ENCODE measurements around the gene MACROD2.

Gene MACROD2

DNA sequence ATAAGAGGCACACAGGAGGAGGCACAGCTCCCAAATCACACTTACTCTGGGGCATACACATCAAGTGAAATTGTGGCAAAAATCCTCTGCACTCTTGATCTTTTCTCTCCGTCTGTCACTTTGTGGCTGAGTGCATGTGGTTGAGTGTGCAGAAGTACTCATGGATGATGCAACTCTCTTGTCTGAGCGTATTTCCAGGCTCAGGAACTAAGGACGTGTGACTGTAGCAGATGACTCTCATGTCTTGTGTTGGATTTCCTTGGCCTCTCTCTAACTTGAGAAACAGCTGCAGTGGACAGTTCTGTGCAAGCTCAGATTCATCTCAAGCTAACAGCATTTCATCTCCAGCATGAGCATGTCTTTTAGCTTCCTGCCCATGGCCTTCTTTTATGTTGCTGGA is 587.5 kb downstream of the MACROD2 start:
- no peak for DNase-seq (ENCODE audit: low spot score)

DNA sequence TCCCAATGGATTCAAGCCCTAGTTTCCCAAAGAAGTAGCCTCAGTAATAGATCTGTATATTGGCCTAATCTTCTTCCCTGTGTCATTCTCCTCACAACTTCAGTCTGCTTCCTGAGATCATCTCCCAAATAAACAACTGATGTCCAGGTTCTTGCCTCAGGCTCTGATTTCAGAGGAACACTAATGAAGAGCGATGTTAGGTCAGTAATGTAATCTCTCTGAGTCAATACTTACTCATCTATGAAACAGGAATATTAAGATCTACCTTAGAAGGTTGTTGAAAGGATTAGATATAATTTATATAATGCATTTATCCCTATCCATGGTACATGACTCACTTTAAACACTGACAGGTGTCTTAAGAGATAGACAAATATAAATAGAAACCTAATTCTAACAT is 588.1 kb downstream of the MACROD2 start:
- no peak for DNase-seq (ENCODE audit: low spot score)

DNA sequence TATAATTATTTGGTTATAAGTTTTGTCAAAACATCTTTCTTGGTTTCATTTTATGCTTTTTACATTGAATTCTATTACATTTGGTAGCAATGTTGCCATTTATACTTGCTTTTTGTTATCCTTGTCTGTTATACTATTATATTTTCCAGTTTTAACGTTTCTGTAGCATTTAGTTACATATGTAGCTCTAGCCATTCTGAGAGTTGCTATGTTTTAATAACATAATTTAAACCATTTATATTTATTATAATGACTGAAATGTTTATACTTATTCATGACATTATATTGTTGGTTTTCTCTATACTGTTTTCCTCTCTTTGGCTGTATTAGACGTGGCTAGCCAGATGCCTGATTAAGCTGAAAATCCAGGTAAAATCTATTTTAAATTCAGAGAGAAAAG is 594.1 kb downstream of the MACROD2 start:
- no peak for DNase-seq (ENCODE audit: low spot score)

GRCh38 chr20:14595051-14595450 is 599.7 kb downstream of the MACROD2 start:
- DNase-seq (ENCODE audit: low spot score): no peak

- DNase-seq (ENCODE audit: low spot score): no peak
Measured at GRCh38 chr20:14597206-14597715, 601.9 kb downstream of the MACROD2 start.

DNA sequence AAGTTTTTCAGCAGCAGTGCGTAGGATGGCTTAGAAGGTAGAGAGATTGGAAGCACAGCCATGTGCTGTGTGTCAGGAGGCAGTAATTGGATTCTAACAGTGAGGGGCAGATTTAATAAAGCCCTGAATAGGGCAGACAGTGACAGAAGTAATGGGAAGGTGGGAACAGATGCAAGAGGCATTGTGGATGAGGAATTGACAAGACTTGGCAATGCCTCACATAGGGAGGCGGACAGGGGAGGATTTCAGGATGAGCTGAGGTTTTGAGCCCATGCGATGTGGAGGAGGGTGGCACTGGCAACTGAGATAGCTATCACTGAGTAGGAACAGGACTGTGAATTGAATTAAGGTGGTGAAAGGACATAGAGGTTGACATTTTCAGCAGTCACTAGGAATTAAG is 604.3 kb downstream of the MACROD2 start:
- DNase-seq (ENCODE audit: low spot score): no peak

DNA sequence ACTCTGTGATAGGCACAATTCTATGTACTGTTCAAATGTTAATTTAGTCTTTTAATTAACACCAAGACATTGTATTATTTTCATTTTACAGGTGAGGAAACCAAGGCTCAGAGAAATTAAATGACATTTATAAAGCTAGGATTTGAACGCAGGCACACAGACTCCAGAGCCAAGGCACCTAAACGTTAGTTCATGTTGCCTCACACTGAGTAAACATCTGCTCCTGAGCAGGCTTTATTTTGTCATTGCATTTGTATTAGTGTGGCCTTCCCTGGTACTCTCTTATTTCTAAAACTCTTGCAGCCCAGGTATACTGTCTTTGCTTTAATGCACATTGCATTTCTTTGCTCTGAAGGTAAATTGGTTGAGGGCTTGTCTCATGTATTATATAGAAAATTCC is 605.2 kb downstream of the MACROD2 start:
- no peak for DNase-seq (ENCODE audit: low spot score)

DNA sequence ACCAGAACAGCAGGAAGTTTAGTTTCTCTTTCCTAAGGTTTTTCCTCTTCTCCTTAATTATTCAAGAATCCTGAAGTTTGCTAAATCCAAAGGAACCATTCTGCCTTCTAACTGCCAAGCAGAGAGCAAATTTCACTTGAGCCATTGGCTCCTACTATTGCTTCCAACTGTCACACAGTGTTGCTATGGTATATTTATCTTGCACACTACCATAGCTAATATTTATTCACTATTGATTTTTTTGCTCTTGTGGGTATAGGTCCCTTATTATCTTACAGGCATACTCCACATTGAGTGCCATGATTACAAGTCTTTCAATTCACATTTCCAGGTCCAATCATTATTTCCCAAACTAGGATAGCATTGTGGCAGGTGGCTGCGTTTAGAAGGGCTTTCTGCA is 608.8 kb downstream of the MACROD2 start:
- no peak for DNase-seq (ENCODE audit: low spot score)

DNA sequence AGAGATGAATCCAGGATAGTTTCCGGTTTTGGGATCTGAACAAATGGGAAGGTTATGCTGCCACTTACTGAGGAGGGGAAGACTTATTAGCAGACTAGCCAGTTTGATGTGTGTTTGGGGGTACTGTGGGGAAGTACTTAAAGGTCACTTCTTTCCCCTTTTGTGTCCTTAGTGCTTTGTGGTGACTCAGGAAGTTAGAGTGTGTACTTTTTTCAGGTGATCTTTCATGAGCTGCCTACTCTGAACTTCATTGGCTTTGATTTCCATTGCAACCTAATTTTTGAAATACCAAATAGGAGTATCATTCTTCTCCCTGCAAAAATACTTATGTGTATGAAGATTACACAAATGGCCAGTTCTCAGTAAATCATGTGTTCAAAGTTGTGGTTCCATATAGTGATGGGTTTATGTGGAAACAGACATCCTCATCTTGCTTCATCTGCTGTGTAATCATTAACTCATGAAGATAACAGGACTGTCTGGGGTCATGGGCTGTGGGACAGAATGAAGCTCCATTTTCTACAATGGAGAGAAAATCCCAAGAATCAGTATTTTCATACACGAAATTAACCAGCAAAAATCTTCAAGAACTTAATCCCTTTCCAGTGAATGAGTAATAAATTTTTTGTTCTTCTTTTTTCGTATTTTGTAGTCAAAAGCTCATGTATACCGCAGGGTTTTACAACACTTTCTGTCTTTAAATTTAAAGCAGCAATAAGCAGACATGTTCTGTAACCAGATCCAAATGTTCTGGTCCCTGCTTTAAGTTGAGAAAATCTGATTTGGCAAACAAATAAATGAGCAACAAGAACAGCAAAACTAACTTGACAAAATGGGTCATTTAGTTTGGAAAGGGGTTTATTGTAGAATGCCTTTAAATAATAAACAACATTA is 614.3 kb downstream of the MACROD2 start:
- no peak for DNase-seq (ENCODE audit: low spot score)

DNA sequence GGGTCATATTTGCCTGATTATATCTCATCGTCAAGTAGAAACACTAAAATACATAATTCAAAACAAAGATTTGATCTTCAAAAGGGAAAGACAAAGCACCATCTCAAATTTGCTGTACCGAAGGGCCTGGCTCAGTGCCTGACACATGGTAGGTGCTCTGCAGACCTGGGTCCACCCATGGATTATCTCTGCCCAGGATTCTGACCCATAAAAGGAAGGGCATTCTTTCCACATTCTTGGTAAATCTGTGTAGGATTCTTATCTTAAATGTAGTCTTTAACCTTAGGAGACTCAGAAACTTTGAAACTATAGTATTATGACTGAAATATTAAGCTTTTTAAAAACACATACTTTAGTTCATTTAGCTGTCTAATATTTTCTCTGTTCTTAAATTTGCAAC is 616.2 kb downstream of the MACROD2 start:
- DNase-seq (ENCODE audit: low spot score): no peak

DNA sequence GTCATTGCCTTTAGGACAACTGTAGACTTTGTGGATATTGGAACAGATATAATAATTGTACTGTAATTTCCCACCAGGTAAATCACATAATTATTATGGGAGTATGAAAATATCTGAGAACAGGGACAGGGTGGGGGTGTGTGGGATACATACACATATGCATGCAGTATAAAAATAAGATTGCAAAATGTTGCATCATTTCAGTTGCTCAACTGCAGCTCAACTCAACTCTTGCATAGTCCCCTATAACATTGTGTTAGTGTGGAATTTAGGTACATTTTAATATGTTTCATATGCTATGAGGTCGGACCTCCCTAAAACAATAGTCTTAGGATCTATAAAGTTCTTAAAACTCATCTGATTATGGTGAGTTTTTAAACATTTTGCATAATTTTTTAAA is 617.1 kb downstream of the MACROD2 start:
- no peak for DNase-seq (ENCODE audit: low spot score)

DNA sequence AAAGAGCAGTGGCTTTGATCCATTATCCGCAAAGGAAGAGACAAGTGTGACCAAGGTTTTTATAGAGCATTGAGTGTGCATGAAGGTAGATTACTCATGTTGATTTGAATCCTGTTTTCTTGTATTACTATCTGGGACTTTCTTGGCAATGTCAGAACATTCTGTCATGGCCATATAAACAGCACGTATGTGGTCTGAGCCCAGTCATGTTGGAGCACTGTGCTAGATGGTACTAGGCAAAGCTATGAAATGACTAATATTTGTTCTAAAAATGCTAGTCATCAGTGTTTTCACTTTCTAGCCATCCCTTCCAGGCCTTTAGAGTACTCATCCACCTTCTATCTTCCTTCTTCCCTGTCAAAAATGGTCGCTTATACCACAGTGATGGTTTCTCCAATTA is 620.7 kb downstream of the MACROD2 start:
- DNase-seq (ENCODE audit: low spot score): no peak

DNA sequence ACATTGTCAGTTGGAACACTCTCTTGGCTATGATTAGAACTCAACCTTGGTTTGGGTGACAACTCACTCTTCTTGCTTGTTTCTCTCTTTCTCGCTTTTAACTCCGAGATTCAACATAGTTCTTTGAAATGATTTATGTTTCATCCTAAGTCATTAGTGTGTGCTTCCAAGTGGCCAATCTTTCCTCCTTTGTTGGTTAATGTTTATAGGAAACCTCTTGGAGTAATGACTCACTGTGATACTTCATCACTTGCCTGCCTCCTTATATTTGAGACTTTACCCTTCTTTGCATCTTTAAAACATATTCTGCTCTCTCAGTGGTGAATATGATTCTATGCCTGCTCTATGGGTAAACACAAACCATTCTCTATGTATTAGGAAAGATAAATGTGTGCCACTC is 621.8 kb downstream of the MACROD2 start:
- no peak for DNase-seq (ENCODE audit: low spot score)

GRCh38 chr20:14619411-14619810 is 624.1 kb downstream of the MACROD2 start:
- no peak for DNase-seq (ENCODE audit: low spot score)

GRCh38 chr20:14622796-14623195 is 627.5 kb downstream of the MACROD2 start:
- no peak for DNase-seq (ENCODE audit: low spot score)

DNA sequence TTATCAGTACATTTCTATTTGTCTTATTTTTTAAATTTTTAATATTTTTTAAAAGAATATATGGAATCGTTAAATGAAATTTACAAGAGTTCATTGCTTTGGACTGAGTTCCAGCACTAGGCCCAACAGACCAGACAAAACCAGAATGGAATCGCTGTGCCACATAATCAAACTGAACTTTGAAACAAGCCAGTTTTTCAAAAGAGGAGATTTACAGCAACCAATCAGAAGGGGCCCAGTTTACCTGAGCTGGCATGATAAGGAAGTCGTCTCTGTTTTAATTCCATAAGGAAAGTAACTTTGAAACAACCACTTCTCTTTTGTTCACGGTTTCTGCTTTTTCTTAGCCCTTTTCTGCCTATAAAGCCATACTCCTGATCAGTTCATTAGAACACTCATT is 635.7 kb downstream of the MACROD2 start:
- DNase-seq (ENCODE audit: low spot score): no peak

GRCh38 chr20:14632906-14633305 is 637.6 kb downstream of the MACROD2 start:
- no peak for DNase-seq (ENCODE audit: low spot score)

DNA sequence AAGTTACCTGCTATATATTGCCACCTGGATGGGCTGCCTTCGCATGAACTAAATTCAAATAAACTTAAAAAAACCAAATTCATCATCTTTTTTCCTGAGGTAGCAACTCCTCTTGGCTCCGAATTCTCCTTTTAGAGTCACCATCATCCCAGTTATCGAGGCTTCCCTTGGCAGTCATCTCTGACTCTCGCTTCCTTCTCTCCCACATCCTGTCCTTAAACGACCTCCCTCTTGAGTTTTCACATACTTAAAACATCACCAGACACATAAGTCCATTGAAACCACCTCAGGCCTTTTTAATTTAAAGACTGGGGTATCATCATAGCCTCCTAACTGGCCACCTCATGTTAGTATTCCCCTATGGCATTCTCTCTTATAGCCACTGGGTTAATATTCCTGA is 638.2 kb downstream of the MACROD2 start:
- DNase-seq (ENCODE audit: low spot score): no peak

DNA sequence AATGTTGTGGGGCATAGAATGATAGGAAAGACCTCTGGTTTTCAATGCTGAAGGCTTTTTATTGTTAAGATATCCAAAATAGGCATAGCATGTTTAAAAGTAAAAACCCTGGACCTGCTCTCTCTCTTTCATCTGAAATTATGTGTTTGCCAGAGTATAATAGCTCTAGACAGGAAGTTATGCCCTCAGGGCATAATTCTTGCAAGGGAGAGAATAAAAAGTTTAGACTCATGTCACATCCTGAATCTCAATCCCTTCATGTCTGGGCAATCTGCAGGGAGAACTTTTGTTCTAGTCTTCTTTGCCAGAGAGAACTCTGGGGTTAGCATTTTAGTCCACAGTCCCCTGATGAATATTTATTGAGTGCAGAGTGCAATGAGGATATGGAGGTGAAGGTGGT is 639.3 kb downstream of the MACROD2 start:
- DNase-seq (ENCODE audit: low spot score): no peak

GRCh38 chr20:14637441-14637840 is 642.1 kb downstream of the MACROD2 start:
- DNase-seq (ENCODE audit: low spot score): no peak

GRCh38 chr20:14643146-14643545 is 647.8 kb downstream of the MACROD2 start:
- DNase-seq (ENCODE audit: low spot score): no peak

- DNase-seq (ENCODE audit: low spot score): no peak
Measured at GRCh38 chr20:14643556-14643955, 648.2 kb downstream of the MACROD2 start.

GRCh38 chr20:14644306-14645097 is 649.2 kb downstream of the MACROD2 start:
- DNase-seq (ENCODE audit: low spot score): no peak

Data from germinal center (tissue), 1 donor.